ENCODE results near the gene ASB18. TPM values are rescaled to one million over a fixed set of nuclear protein-coding genes. Genes with fewer than 3 reads are reported as not detected.

ASB18 gene
- total RNA-seq, 4 donors from 2014 or later, result not detected

DNA sequence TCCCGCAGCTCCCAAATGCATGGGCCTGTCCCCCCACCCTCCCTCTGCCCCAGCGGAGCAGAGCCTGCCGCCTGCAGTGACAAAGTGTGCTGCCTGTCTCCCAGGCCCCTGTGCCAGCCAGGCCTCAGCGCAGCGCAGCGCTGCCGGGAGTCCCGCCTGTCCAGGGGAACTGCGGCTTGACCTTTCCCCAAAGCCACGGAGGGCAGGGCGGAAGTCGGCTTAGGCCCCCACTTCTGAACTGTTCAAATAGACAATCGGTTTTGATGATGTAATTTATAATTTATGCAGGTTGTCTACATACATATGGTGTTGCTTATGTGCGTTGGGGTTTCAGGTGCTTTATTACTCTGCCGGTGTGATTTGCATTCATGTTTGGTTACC lies 103.1 kb downstream of the ASB18 start:
- TF ChIP-seq EP300 (IDR thresholded peaks at IDR 0.05), result no peak
- TF ChIP-seq, protein P1, sequence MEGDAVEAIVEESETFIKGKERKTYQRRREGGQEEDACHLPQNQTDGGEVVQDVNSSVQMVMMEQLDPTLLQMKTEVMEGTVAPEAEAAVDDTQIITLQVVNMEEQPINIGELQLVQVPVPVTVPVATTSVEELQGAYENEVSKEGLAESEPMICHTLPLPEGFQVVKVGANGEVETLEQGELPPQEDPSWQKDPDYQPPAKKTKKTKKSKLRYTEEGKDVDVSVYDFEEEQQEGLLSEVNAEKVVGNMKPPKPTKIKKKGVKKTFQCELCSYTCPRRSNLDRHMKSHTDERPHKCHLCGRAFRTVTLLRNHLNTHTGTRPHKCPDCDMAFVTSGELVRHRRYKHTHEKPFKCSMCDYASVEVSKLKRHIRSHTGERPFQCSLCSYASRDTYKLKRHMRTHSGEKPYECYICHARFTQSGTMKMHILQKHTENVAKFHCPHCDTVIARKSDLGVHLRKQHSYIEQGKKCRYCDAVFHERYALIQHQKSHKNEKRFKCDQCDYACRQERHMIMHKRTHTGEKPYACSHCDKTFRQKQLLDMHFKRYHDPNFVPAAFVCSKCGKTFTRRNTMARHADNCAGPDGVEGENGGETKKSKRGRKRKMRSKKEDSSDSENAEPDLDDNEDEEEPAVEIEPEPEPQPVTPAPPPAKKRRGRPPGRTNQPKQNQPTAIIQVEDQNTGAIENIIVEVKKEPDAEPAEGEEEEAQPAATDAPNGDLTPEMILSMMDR (IDR thresholded peaks at IDR 0.05), result no peak
- TF ChIP-seq POLR2A (IDR thresholded peaks at IDR 0.05), result no peak
- no peak overlapping the region for H3K4me3 ChIP-seq
- DNase-seq (ENCODE audit: low spot score in 2 of 2), result no peak
- H3K4me1 ChIP-seq, result peaks cover 0 to 40% (median 13%) of the 10 kb centered on the region in 4 donors
- no peak overlapping the region for H3K27ac ChIP-seq
- 63 to 70% methylated on average over 10 to 11 of the region's 15 CpGs for WGBS, 2 donors
- no peaks in the 10 kb centered on the region for H3K36me3 ChIP-seq
- H3K27me3 ChIP-seq, result peaks cover 0 to 86% of the 10 kb centered on the region in 2 donors
- no peaks in the 10 kb centered on the region for H3K9me3 ChIP-seq

DNA sequence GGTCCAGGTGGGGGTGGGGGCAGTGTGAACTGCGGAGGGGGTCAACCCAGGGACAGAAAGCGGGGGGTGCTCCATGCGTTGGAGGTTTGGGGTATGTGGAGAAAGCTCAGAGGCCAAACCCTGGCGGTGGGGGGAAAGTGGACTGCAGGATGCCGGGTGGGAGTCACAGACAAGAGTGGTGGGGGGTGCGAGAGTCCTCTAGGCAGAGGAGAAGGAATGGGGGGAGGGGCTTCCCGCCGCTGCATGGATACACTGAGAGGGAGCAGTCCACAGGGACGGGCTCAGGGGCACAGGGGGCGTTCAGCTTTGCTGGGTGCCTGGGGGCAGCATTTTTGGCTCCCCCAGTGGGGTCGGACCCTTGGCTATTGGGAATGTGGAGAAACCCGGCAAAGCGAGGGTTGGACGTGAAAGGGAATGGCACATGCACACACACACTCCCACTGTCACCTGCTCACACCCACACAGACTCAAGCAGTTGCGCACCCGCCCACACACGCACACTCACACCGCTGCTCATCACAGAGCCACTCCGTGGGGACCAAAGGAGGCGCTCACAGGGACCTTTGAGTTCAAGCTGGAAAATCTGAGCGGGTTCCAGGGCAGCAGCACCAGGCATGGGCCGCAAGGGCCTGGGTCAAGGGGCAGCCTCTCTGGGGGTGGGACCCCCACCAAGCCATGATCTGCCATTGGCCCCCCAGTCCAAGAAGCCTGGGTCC lies 103.7 kb downstream of the ASB18 start:
- 46 to 52% methylated on average over 20 of the region's 22 CpGs for WGBS, 2 donors
- no peak overlapping the region for H3K27ac ChIP-seq
- peaks cover 0 to 81% of the 10 kb centered on the region in 2 donors for H3K27me3 ChIP-seq
- no peaks in the 10 kb centered on the region for H3K36me3 ChIP-seq
- peaks cover 0 to 35% (median 13%) of the 10 kb centered on the region in 4 donors for H3K4me1 ChIP-seq
- TF ChIP-seq POLR2A (IDR thresholded peaks at IDR 0.05), result no peak
- TF ChIP-seq EP300 (IDR thresholded peaks at IDR 0.05), result no peak
- TF ChIP-seq, protein P1 (IDR thresholded peaks at IDR 0.05), result no peak
- DNase-seq (ENCODE audit: low spot score in 2 of 2), result no peak
- H3K9me3 ChIP-seq, result no peaks in the 10 kb centered on the region
- H3K4me3 ChIP-seq, result no peak overlapping the region

DNA sequence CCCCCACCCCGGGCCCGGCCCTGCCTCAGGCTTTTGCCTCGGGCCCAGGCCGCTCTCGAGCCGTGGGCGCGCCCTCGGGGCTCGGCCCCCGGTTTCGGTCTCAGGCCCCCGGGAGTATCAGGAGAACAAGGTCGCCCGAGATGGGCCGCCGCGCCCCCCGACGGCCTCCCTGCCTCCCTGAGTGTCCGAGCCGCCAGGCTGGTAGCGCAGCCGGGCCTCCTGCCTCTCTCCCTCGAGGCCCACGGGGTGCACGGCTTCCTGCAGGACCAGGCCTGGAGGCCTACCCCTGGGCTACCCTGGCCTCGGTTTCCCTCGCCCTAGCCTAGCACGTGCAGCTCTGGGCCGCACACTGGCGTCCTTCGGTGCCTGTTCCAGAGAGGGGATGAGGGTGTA lies 104.4 kb downstream of the ASB18 start:
- peaks cover 0 to 27% (median 10%) of the 10 kb centered on the region in 4 donors for H3K4me1 ChIP-seq
- no peak for TF ChIP-seq POLR2A (IDR thresholded peaks at IDR 0.05)
- no peak for TF ChIP-seq EP300 (IDR thresholded peaks at IDR 0.05)
- TF ChIP-seq, protein P1 (IDR thresholded peaks at IDR 0.05), result no peak
- H3K36me3 ChIP-seq, result no peaks in the 10 kb centered on the region
- no peak overlapping the region for H3K4me3 ChIP-seq
- no peak for DNase-seq (ENCODE audit: low spot score in 2 of 2)
- H3K27ac ChIP-seq, result no peak overlapping the region
- WGBS, 2 donors, result 30 to 58% methylated on average over 2 to 8 of the region's 33 CpGs
- peaks cover 0 to 73% of the 10 kb centered on the region in 2 donors for H3K27me3 ChIP-seq
- no peaks in the 10 kb centered on the region for H3K9me3 ChIP-seq

DNA sequence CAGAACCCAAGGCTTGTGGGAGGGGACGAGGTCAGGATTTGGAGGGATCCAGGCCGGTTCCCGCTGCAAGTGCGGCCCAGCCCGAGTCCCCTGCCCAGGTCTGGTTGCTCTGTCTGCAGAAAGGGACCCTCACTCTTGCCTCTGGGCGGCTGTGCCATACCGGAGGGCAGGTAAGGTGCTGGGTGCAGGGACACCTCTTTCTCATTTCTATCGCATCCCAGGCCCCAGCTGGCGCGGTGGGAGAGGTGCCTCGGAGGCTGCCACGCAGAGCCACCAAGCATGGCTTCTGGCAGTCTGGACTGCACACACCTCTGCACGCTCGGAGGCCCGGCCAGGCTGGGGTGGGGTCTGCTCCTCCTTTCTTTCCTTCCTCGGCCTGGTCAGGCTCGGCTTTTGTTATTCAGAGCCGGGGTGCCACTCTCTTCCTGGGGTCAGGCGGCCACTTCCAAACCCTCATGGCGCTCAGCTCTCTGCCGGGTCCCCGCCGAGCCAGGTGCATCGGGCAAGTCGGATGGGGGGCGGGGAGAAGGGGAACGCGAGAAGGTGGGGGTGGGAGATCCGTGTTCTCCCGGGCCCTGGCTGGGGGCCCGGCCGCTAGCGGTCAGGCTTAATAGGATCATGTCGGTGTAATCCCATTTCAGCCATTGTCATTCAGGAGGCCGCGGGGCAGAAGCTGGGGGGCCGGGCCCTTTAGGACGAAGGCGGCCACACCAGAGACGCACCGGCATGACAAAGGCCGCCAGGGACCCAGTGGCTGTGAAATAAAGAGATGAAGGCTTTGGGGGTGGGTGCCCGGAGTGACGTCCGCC lies 105.0 kb downstream of the ASB18 start:
- WGBS, 2 donors, result 39 to 44% methylated on average over 37 to 45 of the region's 45 CpGs
- no peak overlapping the region for H3K4me3 ChIP-seq
- no peak overlapping the region for H3K27ac ChIP-seq
- TF ChIP-seq EP300 (IDR thresholded peaks at IDR 0.05), result no peak
- TF ChIP-seq POLR2A (IDR thresholded peaks at IDR 0.05), result no peak
- TF ChIP-seq, protein P1 (IDR thresholded peaks at IDR 0.05), result no peak
- no peaks in the 10 kb centered on the region for H3K9me3 ChIP-seq
- H3K27me3 ChIP-seq, result peaks cover 0 to 67% of the 10 kb centered on the region in 2 donors
- no peaks in the 10 kb centered on the region for H3K36me3 ChIP-seq
- H3K4me1 ChIP-seq, result peaks cover 0 to 21% (median 4%) of the 10 kb centered on the region in 4 donors
- DNase-seq (ENCODE audit: low spot score in 2 of 2), result no peak

Measured in tibial nerve (tissue), 4 donors.